IPS DF 6.9 (cell line): Measurements from ENCODE around the gene AFDN.
A peak's percentile ranks its signal among the peaks of the same experiment; 100 is the strongest.

Experiments
- DNase-seq: peaks from one replicate; pipeline ENCODE4 v3.0.0-alpha.2; 2013; ENCODE audit warnings: low read depth, low spot score
- H3K27ac ChIP-seq: one replicate; pipeline ENCODE4 v1.5.1; 2013; ENCODE audit warnings: low read length, control low read depth
- H3K27me3 ChIP-seq: 2 replicates; pipeline ENCODE4 v1.6.1; 2013; ENCODE audit warnings: mild to moderate bottlenecking, low read length; ENCODE audit not compliant: control insufficient read depth, insufficient read depth
- H3K36me3 ChIP-seq: 2 replicates; pipeline ENCODE4 v1.6.1; 2013; ENCODE audit warnings: low read length; ENCODE audit not compliant: control insufficient read depth, insufficient read depth
- H3K4me1 ChIP-seq: 2 replicates; pipeline ENCODE4 v1.6.1; 2013; ENCODE audit warnings: low read length; ENCODE audit not compliant: control insufficient read depth, insufficient read depth
- H3K4me3 ChIP-seq: 2 replicates; pipeline ENCODE4 v1.5.1; 2013; ENCODE audit warnings: mild to moderate bottlenecking, low read length
- H3K9me3 ChIP-seq: 2 replicates; pipeline ENCODE4 v1.6.1; 2013; ENCODE audit warnings: low read length, inconsistent platforms; ENCODE audit not compliant: control insufficient read depth, insufficient read depth
- WGBS: extraction: QIAGEN DNeasy Blood & Tissue Kit; methylation state at CpG from one replicate; pipeline ENCODE4 v1.1.7; 2013; ENCODE audit warnings: mixed read lengths, missing lambda C conversion rate; ENCODE audit not compliant: insufficient read length, insufficient coverage; 5-methylcytosine and 5-hydroxymethylcytosine counted together

AFDN gene

GRCh38 chr6:167872538-167873210, 46.0 kb downstream of the AFDN start:
- DNase-seq, result no peak
- WGBS, result no CpG with 5 or more reads among the region's 2 CpGs
- H3K4me3 ChIP-seq, result no peak overlapping the region
- H3K9me3 ChIP-seq, result no peaks in the 10 kb centered on the region
- H3K27ac ChIP-seq, result no peak overlapping the region
- H3K4me1 ChIP-seq, result no peaks in the 10 kb centered on the region
- H3K36me3 ChIP-seq, result peaks cover 10% of the 10 kb centered on the region; the same call in 1 of the 2 replicates
- no peaks in the 10 kb centered on the region for H3K27me3 ChIP-seq

GRCh38 chr6:167877994-167878779, 51.5 kb downstream of the AFDN start:
- no peak for DNase-seq
- Histone ChIP-seq H3K27ac (no peak overlapping the region), H3K4me3 (no peak overlapping the region), H3K9me3 (no peaks in the 10 kb centered on the region), H3K4me1 (no peaks in the 10 kb centered on the region), H3K27me3 (no peaks in the 10 kb centered on the region), H3K36me3 (peaks cover 4% of the 10 kb centered on the region; the same call in 1 of the 2 replicates)
- whole genome bisulfite sequencing, result no CpG with 5 or more reads among the region's 9 CpGs

- WGBS, result 100% methylated on average over 1 of the region's 1 CpG
- H3K36me3 ChIP-seq, result peaks cover 4% of the 10 kb centered on the region; the same call in 1 of the 2 replicates
- no peak for DNase-seq
- H3K9me3 ChIP-seq, result no peaks in the 10 kb centered on the region
- no peak overlapping the region for H3K27ac ChIP-seq
- no peaks in the 10 kb centered on the region for H3K27me3 ChIP-seq
- no peak overlapping the region for H3K4me3 ChIP-seq
- H3K4me1 ChIP-seq, result no peaks in the 10 kb centered on the region
Measured at GRCh38 chr6:167879612-167880011, 52.9 kb downstream of the AFDN start.

- no peaks in the 10 kb centered on the region for H3K9me3 ChIP-seq
- DNase-seq, result no peak
- no peak overlapping the region for H3K4me3 ChIP-seq
- WGBS, result no CpG with 5 or more reads among the region's 2 CpGs
- H3K27ac ChIP-seq, result no peak overlapping the region
- H3K36me3 ChIP-seq, result peaks cover 2% of the 10 kb centered on the region; the same call in 1 of the 2 replicates
- no peaks in the 10 kb centered on the region for H3K4me1 ChIP-seq
- H3K27me3 ChIP-seq, result no peaks in the 10 kb centered on the region
Measured at GRCh38 chr6:167881327-167881726, 54.6 kb downstream of the AFDN start.

- Histone ChIP-seq H3K9me3 (no peaks in the 10 kb centered on the region), H3K36me3 (no peaks in the 10 kb centered on the region; the same call in 1 of the 2 replicates), H3K27ac (no peak overlapping the region), H3K4me1 (no peaks in the 10 kb centered on the region), H3K27me3 (no peaks in the 10 kb centered on the region), H3K4me3 (no peak overlapping the region)
- no peak for DNase-seq
- no CpG with 5 or more reads among the region's 6 CpGs for WGBS
Measured at GRCh38 chr6:167882244-167882643, 55.5 kb downstream of the AFDN start.

- no peaks in the 10 kb centered on the region for H3K27me3 ChIP-seq
- peaks cover 2% of the 10 kb centered on the region; the same call in 1 of the 2 replicates for H3K4me1 ChIP-seq
- no peak for DNase-seq
- H3K36me3 ChIP-seq, result peaks cover 5% of the 10 kb centered on the region; the same call in 1 of the 2 replicates
- H3K9me3 ChIP-seq, result no peaks in the 10 kb centered on the region
- H3K27ac ChIP-seq, result no peak overlapping the region
- H3K4me3 ChIP-seq, result no peak overlapping the region
Measured at GRCh38 chr6:167888098-167888497, 61.4 kb downstream of the AFDN start.

- Histone ChIP-seq H3K27me3 (no peaks in the 10 kb centered on the region), H3K9me3 (no peaks in the 10 kb centered on the region), H3K36me3 (peaks cover 5% of the 10 kb centered on the region; the same call in 1 of the 2 replicates), H3K4me1 (peaks cover 4% of the 10 kb centered on the region; the same call in 1 of the 2 replicates), H3K27ac (no peak overlapping the region), H3K4me3 (no peak overlapping the region)
- DNase-seq, result peak; percentile 43
- no CpG with 5 or more reads among the region's 8 CpGs for WGBS
Measured at GRCh38 chr6:167892835-167893815, 66.4 kb downstream of the AFDN start.

GRCh38 chr6:167894965-167895364, 68.3 kb downstream of the AFDN start:
- no peak overlapping the region for H3K27ac ChIP-seq
- H3K27me3 ChIP-seq, result no peaks in the 10 kb centered on the region
- H3K4me1 ChIP-seq, result peaks cover 4% of the 10 kb centered on the region; the same call in 1 of the 2 replicates
- no peaks in the 10 kb centered on the region for H3K9me3 ChIP-seq
- WGBS, result no CpG with 5 or more reads among the region's 3 CpGs
- H3K36me3 ChIP-seq, result peaks cover 3% of the 10 kb centered on the region; the same call in 1 of the 2 replicates
- no peak for DNase-seq
- H3K4me3 ChIP-seq, result no peak overlapping the region

GRCh38 chr6:167896648-167897047, 69.9 kb downstream of the AFDN start:
- DNase-seq, result no peak
- Histone ChIP-seq H3K36me3 (no peaks in the 10 kb centered on the region; the same call in 1 of the 2 replicates), H3K27me3 (no peaks in the 10 kb centered on the region), H3K27ac (no peak overlapping the region), H3K9me3 (no peaks in the 10 kb centered on the region), H3K4me3 (no peak overlapping the region), H3K4me1 (peaks cover 4% of the 10 kb centered on the region; the same call in 1 of the 2 replicates)
- WGBS, result 100% methylated on average over 1 of the region's 4 CpGs
